IPS-15b (cell line): Measurements from ENCODE around the gene MADCAM1.

Experiments
- H3K27me3 ChIP-seq: one replicate; pipeline ENCODE4 v1.6.1; 2013; ENCODE audit warnings: low read length; ENCODE audit not compliant: control insufficient read depth, insufficient read depth
- H3K36me3 ChIP-seq: one replicate; pipeline ENCODE4 v1.6.1; 2013; ENCODE audit warnings: low read length; ENCODE audit not compliant: control insufficient read depth, insufficient read depth
- H3K4me1 ChIP-seq: one replicate; pipeline ENCODE4 v1.6.1; 2013; ENCODE audit warnings: mild to moderate bottlenecking, low read length; ENCODE audit not compliant: control insufficient read depth, insufficient read depth
- H3K4me3 ChIP-seq: one replicate; pipeline ENCODE4 v1.5.1; 2013; ENCODE audit warnings: low read depth, low read length
- H3K9ac ChIP-seq: one replicate; pipeline ENCODE4 v1.6.1; 2013; ENCODE audit warnings: low read depth, mild to moderate bottlenecking, low read length
- H3K9me3 ChIP-seq: one replicate; pipeline ENCODE4 v1.6.1; 2013; ENCODE audit warnings: mild to moderate bottlenecking, low read length; ENCODE audit not compliant: control insufficient read depth, insufficient read depth

MADCAM1 gene

GRCh38 chr19:547117-547516, 50.8 kb downstream of the MADCAM1 start:
- Histone ChIP-seq H3K4me1 (no peaks in the 10 kb centered on the region), H3K9me3 (no peaks in the 10 kb centered on the region), H3K4me3 (no peak overlapping the region), H3K27me3 (no peaks in the 10 kb centered on the region), H3K36me3 (peaks cover 6% of the 10 kb centered on the region), H3K9ac (no peak overlapping the region)

GRCh38 chr19:547836-548720, 51.8 kb downstream of the MADCAM1 start:
- Histone ChIP-seq H3K36me3 (no peaks in the 10 kb centered on the region), H3K4me1 (no peaks in the 10 kb centered on the region), H3K27me3 (no peaks in the 10 kb centered on the region), H3K4me3 (no peak overlapping the region), H3K9ac (no peak overlapping the region), H3K9me3 (no peaks in the 10 kb centered on the region)

- Histone ChIP-seq H3K4me3 (no peak overlapping the region), H3K27me3 (no peaks in the 10 kb centered on the region), H3K9ac (no peak overlapping the region), H3K36me3 (no peaks in the 10 kb centered on the region), H3K4me1 (no peaks in the 10 kb centered on the region), H3K9me3 (no peaks in the 10 kb centered on the region)
Measured at GRCh38 chr19:548886-549830, 52.9 kb downstream of the MADCAM1 start.

- H3K27me3 ChIP-seq = no peaks in the 10 kb centered on the region
- H3K36me3 ChIP-seq = no peaks in the 10 kb centered on the region
- H3K9me3 ChIP-seq = no peaks in the 10 kb centered on the region
- H3K9ac ChIP-seq = no peak overlapping the region
- no peak overlapping the region for H3K4me3 ChIP-seq
- no peaks in the 10 kb centered on the region for H3K4me1 ChIP-seq
Measured at GRCh38 chr19:554817-555216, 58.5 kb downstream of the MADCAM1 start.
